ENCODE data around the gene CSF3R.

DNA sequence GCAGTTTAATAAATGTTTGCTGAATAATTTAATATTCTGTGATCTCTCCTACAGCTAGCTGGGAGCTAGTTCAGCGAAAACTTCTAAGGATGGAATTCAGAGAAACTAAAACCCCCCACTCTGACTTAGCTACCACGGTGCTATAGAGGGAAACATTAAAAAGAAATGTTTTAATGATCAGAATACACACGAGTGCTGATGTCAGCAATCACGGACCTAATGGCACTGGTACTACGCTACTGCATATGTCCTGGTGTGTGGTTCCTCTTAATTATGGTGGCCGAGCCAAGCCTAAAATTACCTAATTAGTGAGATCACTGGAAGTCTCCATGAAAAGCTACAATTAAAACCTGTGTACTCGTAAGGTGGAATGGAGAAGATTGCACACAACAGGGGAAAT lies 61.1 kb downstream of the CSF3R start:
- TF ChIP-seq, protein P1, sequence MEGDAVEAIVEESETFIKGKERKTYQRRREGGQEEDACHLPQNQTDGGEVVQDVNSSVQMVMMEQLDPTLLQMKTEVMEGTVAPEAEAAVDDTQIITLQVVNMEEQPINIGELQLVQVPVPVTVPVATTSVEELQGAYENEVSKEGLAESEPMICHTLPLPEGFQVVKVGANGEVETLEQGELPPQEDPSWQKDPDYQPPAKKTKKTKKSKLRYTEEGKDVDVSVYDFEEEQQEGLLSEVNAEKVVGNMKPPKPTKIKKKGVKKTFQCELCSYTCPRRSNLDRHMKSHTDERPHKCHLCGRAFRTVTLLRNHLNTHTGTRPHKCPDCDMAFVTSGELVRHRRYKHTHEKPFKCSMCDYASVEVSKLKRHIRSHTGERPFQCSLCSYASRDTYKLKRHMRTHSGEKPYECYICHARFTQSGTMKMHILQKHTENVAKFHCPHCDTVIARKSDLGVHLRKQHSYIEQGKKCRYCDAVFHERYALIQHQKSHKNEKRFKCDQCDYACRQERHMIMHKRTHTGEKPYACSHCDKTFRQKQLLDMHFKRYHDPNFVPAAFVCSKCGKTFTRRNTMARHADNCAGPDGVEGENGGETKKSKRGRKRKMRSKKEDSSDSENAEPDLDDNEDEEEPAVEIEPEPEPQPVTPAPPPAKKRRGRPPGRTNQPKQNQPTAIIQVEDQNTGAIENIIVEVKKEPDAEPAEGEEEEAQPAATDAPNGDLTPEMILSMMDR (IDR thresholded peaks at IDR 0.05) = no peak
- TF ChIP-seq POLR2AphosphoS5 (IDR thresholded peaks at IDR 0.05) (no peak), EP300 (IDR thresholded peaks at IDR 0.05) (no peak)
